ENCODE data around the gene U2AF2.

GRCh38 chr19:55649268-55650125 lies 5.3 kb upstream of the U2AF2 start:
- TF ChIP-seq CTCF (IDR thresholded peaks at IDR 0.05) (no peak), POLR2A (IDR thresholded peaks at IDR 0.05) (no peak)

Data from Peyer's patch (tissue), 4 donors.